Neural cell (in vitro differentiated cells): Measurements from ENCODE around the gene ALDH3B2.

Experiments
- CTCF ChIP-seq: fragments of 450-650 bp; IDR thresholded peaks from 2 replicates; pipeline ENCODE4 v1.5.1; 2014; ENCODE audit warnings: antibody characterized with exemption, mild to moderate bottlenecking, moderate library complexity; ENCODE audit not compliant: poor library complexity, severe bottlenecking
- EP300 ChIP-seq: fragments of 450-650 bp; conservative IDR thresholded peaks from 2 replicates; pipeline ENCODE4 v1.6.1; 2014; ENCODE audit warnings: antibody characterized with exemption, mild to moderate bottlenecking, moderate library complexity; ENCODE audit not compliant: poor library complexity, severe bottlenecking
- EZH2 ChIP-seq: fragments of 200-600, 300-800 bp; shearing (Covaris generic), sonication (generic); IDR thresholded peaks from 2 replicates; pipeline ENCODE4 v1.6.1; 2014; ENCODE audit warnings: antibody characterized with exemption, low read length, borderline replicate concordance, mild to moderate bottlenecking; ENCODE audit not compliant: insufficient read depth, poor library complexity, severe bottlenecking
- MXI1 ChIP-seq: fragments of 450-650 bp; conservative IDR thresholded peaks from 2 replicates; pipeline ENCODE4 v1.6.1; 2014; ENCODE audit warnings: antibody characterized with exemption, mild to moderate bottlenecking; ENCODE audit not compliant: poor library complexity, severe bottlenecking
- POLR2AphosphoS5 ChIP-seq: IDR thresholded peaks from 2 replicates; pipeline ENCODE4 v1.6.1; 2012
- RAD21 ChIP-seq: fragments of 450-650 bp; conservative IDR thresholded peaks from 2 replicates; pipeline ENCODE4 v1.6.1; 2014; ENCODE audit warnings: antibody characterized with exemption, mild to moderate bottlenecking, moderate library complexity
- REST ChIP-seq: IDR thresholded peaks from 2 replicates; pipeline ENCODE4 v1.6.1; 2012; ENCODE audit warnings: borderline replicate concordance
- TAF1 ChIP-seq: IDR thresholded peaks from 2 replicates; pipeline ENCODE4 v1.6.1; 2012; ENCODE audit warnings: low read depth

- TF ChIP-seq CTCF (no peak), POLR2AphosphoS5 (no peak), EP300 (no peak), MXI1 (no peak), EZH2 (no peak), TAF1 (no peak), RAD21 (no peak), REST (no peak)
These were observed 28.6 kb downstream of the ALDH3B2 start for GRCh38 chr11:67645521-67646461.
